Pulmonary artery endothelial cell (primary cell): ENCODE measurements around the gene CYP19A1. TPM values are rescaled to one million over a fixed set of nuclear protein-coding genes. Genes with fewer than 3 reads are reported as not detected.
A peak's percentile ranks its signal among the peaks of the same experiment; 100 is the strongest.
"Not testable (repeated sequence)": the region's sequence is repeated elsewhere in the genome, so short reads cannot be mapped to it uniquely, and the experiment has no call there.

ENCODE experiments used
- DNase-seq: peaks from one replicate; pipeline ENCODE4 v3.0.0-alpha.2; 2011; ENCODE audit warnings: low read depth, low spot score
- total RNA-seq: library from RNA; depleted of rRNA; stranded (reverse); fragments of >200 nt; gene quantifications from 2 replicates; pipeline ENCODE4 v1.2.3, GENCODE V29; 2014

CYP19A1 gene
- total RNA-seq, 1 donor from 2014 or later, result not detected

DNA sequence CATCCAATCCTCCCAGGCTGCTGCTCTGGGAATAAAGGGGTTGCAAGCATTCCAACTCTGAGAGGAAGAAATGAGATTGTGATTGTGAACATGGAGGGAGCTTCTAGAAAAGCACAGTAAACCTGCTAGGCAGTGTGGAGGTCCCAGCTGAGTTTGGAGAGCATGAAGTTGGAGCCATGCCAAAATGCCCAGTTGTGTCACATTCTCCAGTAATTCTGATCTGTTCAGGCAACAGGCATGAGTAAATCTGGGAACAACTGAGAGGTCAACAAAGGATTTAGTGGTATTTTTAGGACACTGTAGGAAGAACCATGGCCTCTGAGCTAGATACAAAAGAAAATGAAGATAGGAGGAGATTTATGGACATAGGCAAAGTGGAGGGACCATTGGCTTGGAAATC is 74.7 kb downstream of the CYP19A1 start:
- DNase-seq, result no peak

DNA sequence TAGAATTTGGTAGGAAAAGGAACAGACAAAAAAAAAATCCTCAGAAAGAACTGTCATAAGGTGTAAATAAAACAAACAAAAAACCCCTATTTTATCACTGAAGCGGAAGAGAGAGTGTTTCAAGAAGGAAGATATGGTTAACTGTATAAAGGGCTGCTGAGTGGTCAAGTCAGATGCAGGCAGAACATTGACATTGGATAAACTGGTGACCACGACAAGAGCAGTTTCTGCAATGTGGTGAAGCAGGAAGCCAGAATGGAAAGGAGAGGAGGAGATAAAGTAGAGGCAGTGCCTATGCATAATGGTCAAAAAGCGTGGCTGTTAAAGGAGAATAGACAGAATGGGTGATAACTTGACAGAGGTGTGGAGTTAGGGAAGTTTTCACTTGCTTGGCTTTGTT is 75.3 kb downstream of the CYP19A1 start:
- DNase-seq, result no peak

DNA sequence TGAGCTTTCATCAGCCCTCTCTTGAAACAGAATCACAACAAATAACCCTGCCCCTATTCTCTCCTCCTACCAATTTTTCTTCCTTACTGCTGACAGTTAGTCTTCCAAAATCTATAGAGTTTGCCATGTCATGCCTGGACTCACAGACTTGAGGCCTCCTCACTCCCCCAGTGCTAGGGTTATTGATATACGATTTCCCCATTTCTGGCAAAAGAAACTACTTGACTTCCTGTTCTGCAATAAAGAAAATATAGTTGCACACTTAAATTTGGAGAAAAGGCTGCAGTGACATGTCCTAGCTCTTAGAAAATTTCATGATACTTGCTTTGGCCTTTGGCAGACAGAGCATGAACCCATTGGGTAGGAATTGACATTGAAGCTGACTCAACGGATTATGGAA is 75.9 kb downstream of the CYP19A1 start:
- DNase-seq, result no peak

DNA sequence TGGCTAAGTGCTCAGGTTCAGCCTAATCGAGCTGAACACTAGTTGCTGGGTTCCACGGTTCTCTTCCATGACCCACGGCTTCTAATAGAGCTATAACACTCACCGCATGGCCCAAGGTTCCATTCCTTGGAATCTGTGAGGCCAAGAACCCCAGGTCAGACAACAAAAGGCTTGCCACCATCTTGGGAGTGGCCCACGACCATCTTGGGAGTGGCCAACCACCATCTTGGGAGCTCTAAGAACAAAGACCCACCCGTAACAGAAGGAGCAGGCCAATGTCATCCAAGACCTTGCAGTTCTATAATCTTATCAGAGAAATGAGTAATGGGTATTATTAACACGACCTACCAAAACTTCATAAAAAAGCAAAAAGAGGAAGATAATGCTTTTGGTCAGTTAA is 77.3 kb downstream of the CYP19A1 start:
- DNase-seq, result not testable (repeated sequence)

DNA sequence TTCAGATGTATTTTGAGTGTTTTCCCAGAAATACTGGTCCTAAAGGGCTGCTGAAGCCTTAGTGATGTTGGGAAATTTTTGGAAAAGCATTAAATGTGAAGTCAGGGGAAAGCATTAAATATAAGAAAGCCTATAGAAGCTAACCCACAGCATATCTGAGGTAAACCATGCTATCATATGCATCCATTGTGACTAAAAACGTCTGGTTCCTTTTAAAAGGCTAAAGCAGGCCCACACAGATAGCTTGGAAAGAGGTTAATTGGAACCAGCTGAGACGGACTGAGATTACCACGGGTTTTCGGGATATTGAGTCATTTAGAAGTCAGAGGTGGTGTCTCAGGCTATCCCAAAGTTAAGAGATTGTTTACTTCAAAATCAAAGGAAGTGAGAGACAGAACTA is 78.2 kb downstream of the CYP19A1 start:
- no peak for DNase-seq

DNA sequence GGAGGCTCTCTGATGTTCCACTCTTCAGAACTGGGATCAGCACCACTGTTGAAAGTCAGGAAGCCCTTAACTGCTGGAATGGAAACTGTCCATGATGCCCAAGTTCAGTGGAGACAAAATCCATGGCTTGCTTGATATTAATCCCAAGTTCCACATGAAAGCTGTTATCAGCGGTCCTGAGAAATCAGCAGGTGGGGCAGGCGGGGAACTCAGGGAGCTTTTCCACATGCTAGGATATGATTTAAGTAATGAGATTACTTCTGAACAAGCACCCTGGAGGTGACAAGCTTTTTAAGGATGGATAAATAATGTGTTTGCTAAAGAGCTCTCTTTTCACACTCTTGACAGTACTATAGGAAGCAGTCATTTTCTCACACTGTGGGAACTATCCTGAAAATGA is 82.9 kb downstream of the CYP19A1 start:
- DNase-seq, result no peak

DNA sequence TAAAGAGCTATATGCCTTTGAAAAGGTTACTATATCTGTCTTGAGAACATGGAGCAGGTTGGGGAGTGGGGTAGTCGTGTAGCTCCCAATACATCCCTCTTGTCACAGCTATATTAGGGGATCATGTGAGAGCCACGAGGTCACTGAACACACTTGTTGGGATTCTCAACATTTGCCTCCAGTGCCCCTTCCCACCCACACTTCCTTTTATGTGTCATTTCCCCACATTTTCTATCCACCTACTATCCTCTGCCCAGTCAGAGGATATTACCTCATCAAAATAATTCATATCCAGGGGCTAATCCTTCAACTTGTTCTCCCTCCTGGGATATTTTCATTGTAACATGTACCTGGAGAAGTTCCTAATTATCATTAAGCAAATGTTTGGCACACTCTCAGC is 85.0 kb downstream of the CYP19A1 start:
- DNase-seq, result peak; percentile 11

DNA sequence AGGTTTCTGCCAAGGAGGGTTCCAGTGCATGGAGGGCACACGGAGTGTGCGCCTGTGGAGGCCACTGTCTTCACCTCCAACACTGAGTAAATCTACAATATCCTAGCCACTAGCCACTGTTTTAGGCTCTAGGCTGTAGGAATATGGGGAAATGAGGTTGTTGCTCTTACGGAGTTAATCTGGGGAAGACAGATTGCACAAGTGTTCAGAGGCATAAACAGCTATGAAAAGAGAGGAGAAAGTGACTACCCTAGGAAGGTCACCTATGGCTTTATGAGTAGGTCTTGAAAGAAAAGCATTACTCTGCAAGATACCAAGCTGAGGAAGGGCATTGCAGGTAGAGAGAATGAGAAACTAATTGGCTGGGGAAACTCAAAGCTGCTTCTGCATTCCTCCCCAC is 85.7 kb downstream of the CYP19A1 start:
- no peak for DNase-seq

DNA sequence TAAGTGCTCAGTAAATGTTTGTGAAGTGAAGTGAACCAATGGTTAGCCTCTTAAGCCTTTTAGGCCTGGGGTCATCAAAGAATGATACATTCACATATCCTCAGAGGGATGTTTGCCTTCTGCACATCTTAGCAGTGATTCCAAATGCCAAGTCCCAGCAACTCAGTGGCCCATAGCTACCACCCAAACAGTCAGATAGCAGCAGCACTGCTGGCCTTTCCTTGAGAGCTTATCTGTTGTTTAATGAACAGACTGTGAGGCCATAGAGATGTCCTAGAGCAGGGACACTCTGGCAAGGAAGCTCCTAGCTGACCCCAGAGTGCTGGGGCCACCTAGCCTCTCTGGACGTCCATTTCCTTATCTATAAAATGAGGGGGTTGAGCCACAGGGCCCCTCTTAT is 86.8 kb downstream of the CYP19A1 start:
- no peak for DNase-seq

DNA sequence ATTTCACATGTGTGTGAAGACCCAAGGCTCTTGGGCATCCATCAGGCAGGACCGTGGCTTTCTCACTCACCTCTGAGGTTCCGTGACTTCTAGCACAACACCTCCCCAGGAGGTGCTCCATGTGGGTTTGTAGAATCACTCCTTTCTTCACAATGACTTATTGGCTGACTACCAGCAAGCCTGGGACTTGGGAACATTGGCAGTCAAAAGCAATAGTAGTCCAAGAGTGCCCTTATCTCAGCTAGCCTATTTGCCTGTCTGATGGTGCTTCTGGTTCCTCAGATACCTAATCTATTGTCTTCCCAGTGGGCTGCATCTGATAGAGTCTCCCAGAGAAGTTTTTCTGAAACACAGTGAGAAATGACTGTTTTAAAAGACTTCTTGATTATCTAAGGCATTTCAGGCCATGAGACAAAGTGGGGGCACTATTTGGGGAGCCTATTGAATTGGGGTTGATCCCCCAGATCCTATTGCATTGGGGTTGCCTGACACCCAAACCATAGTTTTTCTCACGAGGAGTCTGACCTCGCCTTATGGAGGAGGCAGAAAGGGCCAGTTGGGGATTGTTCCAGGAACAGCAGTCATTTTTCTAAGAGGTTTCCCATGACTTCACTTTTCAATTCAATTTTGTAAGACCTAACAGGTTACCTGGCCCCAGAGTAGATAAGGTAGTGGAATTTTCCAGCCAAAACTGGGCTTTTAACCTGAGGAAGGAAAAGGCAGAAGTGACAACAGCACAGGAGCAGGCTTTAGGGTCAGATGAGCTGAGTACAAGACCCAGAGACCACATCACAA is 88.0 kb downstream of the CYP19A1 start:
- DNase-seq, result no peak

DNA sequence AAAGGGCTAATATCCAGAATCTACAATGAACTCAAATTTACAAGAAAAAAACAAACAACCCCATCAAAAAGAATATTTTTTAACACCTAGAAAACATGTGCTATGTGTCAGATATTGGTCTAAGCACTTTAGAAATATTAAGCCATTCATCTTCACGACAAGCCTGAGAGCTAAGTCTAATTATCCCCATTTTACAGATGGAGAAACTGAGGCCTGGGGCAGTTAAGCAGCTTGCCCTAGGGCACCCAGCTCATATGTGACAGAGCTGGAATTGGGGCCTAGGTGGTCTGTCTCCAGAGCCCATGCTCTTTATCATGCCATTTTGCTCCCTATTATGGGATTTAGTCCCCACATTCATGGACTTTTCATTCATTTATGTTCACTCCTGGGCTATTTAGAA is 92.8 kb downstream of the CYP19A1 start:
- DNase-seq, result no peak

DNA sequence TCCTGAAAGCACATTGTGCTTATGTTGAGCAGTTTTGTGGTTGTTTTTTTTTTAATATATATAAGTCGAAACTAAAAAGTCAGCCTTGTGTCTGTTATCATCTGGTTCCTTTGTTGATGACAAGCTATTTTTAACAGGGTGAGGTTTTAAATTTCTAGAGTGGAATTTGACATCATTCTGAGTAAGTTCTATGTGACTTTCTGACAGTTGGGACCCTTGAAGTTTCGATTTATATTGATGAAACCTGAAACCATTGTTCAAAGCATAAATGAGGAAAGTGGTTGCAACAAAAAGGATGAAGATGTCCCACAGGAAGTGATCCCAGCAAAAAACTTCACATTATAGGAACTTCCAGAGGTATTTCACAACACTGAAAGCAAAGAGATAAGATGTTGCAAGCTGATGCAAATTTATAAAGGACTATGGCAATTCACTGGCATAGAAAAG is 94.0 kb downstream of the CYP19A1 start:
- no peak for DNase-seq

DNA sequence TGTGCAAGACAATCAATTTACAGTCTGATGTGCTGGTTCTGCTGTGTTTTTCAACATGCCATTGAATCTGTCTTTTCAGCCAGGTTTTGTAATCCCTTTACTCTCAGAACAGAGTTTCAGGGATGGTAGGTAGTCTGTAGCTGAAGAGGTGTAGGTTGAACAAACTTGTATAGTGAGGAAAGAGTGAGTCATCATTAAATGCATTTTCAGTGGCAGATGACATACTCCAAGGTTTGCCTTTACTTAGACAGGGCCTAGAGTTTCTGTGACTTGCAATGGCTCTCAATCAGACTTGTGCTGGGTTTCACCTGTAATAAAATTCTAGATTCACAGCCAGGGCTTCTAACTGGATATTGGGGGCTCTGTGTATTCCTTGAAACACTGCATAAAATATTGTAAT is 94.6 kb downstream of the CYP19A1 start:
- DNase-seq, result no peak

DNA sequence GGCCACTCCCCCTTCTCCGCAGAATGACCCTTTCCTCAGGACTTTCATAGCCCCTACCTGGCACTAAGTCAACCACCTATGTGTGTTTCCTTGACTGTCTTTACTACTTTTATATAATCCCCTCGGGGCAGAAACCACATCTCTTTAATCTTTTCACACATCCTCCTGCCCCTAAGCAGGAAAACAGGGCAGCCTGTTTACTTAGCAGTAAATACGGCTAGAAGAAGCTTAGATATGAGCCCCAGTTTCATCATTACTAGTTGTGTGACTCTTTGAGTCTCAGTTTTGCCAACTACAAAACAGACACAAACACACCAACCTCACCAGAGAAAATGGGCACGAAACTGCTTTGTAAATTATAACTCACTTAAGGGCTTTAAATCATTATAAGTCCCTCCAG is 98.3 kb downstream of the CYP19A1 start:
- DNase-seq, result no peak

DNA sequence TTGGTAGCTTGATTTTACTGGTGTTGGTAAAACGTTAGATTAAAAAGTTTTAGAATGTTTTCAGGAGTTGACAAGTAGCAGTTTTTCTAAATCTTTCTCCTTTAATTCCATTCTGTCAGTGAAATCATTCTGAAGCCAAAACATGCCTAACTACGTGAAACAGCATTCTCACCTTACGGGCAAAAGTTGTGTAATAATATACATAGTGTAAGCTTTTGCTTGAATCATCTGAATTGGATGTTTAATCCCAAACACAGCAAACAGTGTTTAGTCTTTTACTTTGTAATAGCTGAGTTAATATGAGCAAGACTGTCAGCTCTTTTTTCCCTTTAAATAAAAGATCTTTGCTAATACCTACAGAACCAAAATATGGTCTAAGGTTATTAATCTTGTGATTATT is 100.6 kb downstream of the CYP19A1 start:
- no peak for DNase-seq

DNA sequence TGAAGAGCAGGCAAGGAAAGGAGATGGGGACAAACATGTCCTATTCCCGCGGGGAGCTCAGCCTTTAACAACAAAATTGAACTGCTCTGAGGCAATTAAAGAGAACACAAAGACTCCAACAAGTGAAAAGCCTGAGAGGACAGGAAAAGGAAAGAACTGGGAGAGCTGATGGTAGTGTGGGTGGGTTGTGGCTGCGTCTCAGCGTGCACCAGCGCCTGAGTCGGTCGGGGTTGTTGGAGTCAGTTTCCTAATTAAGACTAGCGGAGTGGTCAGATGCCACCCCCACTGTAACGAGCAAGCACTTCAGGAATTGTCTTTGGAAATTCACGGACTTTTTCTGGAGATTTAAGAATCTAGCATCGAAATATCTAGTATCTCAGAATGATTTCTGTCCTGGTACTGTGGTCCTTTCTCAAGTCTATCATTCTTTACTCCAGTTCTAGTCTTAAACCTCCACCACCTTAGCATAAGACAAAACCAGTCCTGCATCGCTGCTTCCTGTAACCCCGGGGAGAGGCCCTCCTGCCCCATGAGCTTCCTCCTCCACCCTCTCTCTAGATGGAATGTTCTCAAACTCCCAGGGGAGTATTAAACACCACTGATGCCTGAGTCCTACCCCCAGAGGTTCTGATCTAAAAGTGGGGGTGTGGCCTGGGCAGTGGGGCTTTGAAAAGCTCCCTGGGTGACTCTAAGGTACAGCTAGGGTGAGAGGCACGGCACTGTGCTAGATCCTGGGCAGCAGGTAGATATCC is 104.0 kb downstream of the CYP19A1 start:
- no peak for DNase-seq

DNA sequence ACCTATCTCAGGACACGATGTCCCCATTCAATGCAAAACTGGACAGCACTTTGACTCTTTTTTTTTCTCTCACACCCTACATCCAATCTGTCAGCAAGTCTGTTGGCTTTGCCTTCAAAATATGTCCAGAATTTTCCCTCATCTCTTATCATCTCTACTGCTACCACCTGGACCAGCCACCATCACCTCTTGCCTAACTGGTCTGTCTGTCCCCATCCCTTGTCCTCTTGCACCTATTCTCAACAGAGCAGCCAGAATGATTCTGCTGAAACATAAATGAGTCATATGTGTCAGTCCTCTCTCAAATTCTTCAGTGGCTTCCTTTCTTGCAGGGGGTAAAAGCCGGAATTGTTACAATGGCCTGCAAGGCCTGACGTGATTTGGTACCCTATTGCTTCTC is 105.8 kb downstream of the CYP19A1 start:
- DNase-seq, result no peak

DNA sequence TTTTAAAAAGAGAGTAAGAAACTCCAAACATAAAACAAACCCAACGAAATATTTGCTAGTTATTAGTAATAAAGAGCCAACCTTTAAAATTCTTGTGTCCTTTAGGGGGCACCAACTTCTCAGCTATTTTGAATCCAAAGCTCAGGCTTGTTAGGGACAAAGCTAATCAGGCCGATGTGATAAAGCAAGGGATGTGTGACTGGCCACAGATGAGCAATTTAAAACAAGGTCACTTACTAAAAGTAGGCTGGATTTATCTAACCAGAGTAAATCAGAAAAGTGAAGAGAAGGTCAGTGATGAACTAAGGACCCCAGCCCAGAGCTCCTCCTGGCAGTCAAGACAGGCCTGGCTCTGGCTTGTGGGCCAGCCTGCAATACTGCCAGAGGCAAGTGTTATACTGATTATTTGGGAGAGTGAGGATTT is 108.5 kb downstream of the CYP19A1 start:
- DNase-seq, result no peak

DNA sequence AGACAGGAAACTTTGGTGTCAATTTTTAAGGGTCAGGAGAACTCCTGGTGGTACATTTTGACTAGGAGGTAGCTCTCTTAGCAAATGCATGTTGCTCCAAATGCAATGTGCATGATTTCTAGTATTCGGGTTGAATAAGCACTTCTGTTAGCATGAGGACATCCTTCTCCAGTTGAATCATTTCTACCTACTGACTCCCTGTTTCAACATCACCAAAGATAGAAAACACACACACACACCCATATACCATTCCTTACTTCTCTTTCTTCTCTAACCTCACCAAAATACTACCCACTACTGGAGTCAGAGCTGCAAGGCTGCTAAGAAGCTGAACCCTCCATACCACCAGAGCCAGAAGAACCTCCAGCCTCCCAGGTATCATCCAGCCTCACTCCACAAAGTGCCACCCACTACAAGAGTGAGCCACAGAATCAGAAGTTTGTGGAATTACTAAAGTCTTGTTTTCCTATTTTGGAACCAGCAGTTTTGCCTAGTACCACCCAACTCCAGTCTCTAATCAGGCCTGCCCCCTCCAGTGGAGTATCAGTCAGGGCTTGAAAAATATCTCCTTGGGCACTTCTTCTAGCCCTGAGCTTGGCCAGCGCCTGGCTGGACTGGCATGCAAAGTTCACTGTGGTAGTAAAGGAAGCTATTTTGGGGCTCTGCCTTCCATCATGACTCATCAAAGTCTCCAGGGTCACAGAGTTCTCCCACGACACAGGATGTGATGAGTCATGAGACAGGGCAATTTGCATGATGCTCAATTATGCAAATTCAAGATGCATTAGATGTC is 110.3 kb downstream of the CYP19A1 start:
- DNase-seq, result peak; percentile 7

DNA sequence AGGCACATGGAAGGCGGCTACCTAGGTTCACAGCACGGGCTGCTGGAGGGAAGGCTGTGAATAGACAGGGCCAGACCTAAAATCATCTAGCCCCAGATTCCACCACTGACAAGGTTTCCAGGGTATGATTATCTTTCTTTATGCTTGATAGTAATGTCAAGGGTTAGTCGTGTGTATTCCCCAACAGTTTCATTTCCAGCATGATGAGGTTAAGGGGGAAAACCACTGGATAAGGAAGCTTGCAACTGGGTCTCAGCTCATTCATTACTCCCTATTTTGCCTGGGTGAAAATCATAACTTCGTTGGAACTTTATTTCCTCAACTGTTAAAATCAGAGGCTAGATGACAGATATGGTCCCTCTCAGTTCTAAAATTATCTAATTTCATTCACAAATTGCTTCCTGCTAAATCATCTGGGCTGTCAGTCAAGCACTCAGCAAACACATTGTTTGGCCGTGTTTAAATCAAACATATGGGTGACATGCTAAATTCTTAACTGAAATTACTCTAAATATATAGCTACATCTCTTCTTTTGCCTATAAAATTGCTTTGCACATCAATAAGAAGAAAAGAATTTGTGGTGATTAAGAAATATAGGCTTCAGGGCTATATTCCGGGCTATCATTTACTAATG is 111.7 kb downstream of the CYP19A1 start:
- DNase-seq, result no peak

DNA sequence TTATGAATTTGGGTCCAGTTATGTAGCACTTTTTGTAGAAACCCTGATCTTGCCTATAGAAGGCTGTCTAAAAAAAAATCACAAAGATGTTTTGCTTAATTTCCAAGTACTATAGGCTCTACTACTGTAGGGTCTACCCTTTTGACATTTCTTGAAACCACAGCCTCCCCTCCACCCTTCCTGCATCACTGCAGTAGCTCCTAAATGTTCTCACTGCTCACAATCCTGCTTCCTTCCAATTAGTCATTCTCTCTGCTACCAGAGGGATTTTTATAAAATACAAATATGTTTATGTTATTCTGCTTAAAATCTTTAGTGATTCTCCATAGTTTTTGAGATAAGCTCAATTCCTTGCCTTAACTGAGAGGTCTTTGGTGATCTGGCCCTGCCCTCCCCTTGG is 114.0 kb downstream of the CYP19A1 start:
- no peak for DNase-seq
